Coronary artery (tissue), 2 donors: ENCODE data around the gene PRRG2.
"Not testable (repeated sequence)": the region's sequence is repeated elsewhere in the genome, so short reads cannot be mapped to it uniquely, and the experiment has no call there.

Experiments
- DNase-seq: peaks from one replicate; pipeline ENCODE4 v3.0.0-alpha.2; 2017; ENCODE audit warnings: low spot score
- H3K27ac ChIP-seq, 2 donors: fragments of 200-600 bp; sonication (generic); one replicate each; pipeline ENCODE4 v1.5.1; 2016 to 2019
- H3K4me3 ChIP-seq: fragments of 200-600 bp; sonication (generic); 2 replicates; pipeline ENCODE4 v1.5.1; 2016; ENCODE audit warnings: mild to moderate bottlenecking, moderate library complexity
- TF ChIP-seq, protein P1 (sequence below): fragments of 200-600 bp; sonication (generic); IDR thresholded peaks from one replicate; pipeline ENCODE4 v1.5.1; 2019; ENCODE audit warnings: antibody characterized with exemption

PRRG2 gene

DNA sequence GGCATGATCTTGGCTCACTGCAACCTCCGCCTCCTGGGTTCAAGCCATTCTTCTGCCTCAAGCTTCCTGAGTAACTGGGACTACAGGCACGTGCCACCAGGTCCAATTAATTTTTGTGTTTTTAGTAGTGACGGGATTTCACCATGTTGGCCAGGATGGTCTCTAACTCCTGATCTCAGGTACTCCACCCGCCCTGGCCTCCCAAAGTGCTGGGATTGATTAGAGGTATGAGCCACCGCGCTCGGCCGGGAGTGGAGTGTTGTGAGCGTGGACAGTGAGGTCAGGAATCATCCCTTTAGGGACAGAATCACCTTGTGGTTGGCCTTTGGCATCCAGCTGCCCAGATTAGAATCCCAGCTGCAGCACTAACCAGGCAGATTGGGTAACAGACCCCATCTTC, 48.5 kb downstream of the PRRG2 start:
- TF ChIP-seq, protein P1, sequence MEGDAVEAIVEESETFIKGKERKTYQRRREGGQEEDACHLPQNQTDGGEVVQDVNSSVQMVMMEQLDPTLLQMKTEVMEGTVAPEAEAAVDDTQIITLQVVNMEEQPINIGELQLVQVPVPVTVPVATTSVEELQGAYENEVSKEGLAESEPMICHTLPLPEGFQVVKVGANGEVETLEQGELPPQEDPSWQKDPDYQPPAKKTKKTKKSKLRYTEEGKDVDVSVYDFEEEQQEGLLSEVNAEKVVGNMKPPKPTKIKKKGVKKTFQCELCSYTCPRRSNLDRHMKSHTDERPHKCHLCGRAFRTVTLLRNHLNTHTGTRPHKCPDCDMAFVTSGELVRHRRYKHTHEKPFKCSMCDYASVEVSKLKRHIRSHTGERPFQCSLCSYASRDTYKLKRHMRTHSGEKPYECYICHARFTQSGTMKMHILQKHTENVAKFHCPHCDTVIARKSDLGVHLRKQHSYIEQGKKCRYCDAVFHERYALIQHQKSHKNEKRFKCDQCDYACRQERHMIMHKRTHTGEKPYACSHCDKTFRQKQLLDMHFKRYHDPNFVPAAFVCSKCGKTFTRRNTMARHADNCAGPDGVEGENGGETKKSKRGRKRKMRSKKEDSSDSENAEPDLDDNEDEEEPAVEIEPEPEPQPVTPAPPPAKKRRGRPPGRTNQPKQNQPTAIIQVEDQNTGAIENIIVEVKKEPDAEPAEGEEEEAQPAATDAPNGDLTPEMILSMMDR, result no peak
- H3K27ac ChIP-seq, result peak overlapping the region in 1 of 2 donors; percentile 20
- H3K4me3 ChIP-seq, result no peak overlapping the region
- DNase-seq, result no peak

GRCh38 chr19:49631014-49631588, 50.0 kb downstream of the PRRG2 start:
- H3K27ac ChIP-seq, result peak overlapping the region in 1 of 2 donors; percentile 32
- TF ChIP-seq, protein P1, result no peak
- no peak overlapping the region for H3K4me3 ChIP-seq
- no peak for DNase-seq

- peak overlapping the region in 1 of 2 donors; percentile 24 for H3K27ac ChIP-seq
- DNase-seq, result no peak
- H3K4me3 ChIP-seq, result no peak overlapping the region
- TF ChIP-seq, protein P1, result no peak
These were observed 50.6 kb downstream of the PRRG2 start for GRCh38 chr19:49631610-49632192.

- TF ChIP-seq, protein P1, result no peak
- Histone ChIP-seq H3K4me3 (no peak overlapping the region), H3K27ac (no peak overlapping the region)
- no peak for DNase-seq
These were observed 51.5 kb downstream of the PRRG2 start for GRCh38 chr19:49632576-49632975.

DNA sequence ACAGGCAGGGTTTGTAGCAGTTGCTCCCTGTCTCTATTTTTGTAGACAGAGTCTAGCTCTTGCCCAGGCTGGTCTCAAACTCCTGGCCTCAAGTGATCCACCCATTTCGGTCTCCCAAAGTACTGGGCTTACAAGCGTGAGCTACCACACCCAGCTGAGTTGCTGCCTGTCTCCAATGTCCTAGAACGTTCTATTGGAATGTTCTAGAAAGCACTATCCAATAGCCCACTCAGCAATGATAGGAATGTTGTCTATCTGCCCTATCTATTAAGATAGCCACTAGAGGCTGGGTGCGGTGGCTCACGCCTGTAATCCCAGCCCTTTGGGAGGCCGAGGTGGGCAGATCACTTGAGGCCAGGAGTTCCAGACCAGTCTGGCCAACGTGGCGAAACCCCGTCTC, 52.2 kb downstream of the PRRG2 start:
- peak overlapping the region in 1 of 2 donors; percentile 58 for H3K27ac ChIP-seq
- H3K4me3 ChIP-seq, DNase-seq: not testable (repeated sequence)

DNA sequence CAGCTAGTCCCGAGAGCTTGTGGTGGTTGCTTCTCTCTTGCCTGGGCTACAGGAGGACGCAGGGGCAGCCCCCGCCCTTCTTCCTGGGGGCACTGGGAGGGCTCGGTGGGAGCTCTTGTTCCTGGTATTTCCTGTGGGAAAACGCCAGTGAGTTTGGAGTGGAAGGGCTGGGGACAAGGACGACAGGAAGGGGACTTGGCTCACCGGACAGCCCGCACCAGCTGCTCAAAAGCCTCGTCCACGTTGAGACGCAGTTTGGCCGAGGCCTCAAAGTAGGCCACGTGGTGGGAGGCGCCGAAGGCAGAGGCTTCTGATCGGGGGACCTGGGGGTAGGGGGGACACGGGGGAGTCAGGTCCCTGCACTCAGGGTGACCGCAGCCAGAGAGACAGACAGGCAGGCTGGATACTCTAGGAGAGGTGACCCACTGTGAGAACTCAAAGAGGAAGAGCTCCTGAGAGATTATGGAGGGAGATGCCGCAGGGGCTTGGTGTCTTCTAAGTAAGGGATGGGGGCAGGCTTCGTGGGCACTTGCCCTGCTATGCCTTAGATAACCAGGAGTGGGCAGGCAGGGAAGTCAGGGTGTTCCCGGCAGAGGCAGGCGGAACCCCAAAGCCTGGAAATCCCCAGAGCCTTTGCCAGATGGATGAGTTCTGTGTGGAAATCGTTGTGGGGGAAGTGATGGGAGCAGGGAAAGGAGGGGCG, 54.6 kb downstream of the PRRG2 start:
- no peak for DNase-seq
- Histone ChIP-seq H3K27ac (peak overlapping the region in 1 of 2 donors; percentile 35), H3K4me3 (no peak overlapping the region)
- TF ChIP-seq, protein P1, result no peak

GRCh38 chr19:49636233-49636932, 55.3 kb downstream of the PRRG2 start:
- TF ChIP-seq, protein P1, result no peak
- no peak overlapping the region for H3K4me3 ChIP-seq
- peak overlapping the region; percentile 32 to 35 for H3K27ac ChIP-seq
- DNase-seq, result no peak
